Colonic mucosa (tissue), 4 donors: Measurements from ENCODE around the gene GPATCH1. TPM values are rescaled to one million over a fixed set of nuclear protein-coding genes. Genes with fewer than 3 reads are reported as not detected.
"Not testable (repeated sequence)": the region's sequence is repeated elsewhere in the genome, so short reads cannot be mapped to it uniquely, and the experiment has no call there.

ENCODE experiments used
- DNase-seq: peaks from one replicate; pipeline ENCODE4 v3.0.0-alpha.2; 2020
- H3K27ac ChIP-seq: fragments of 200-600 bp; one replicate; pipeline ENCODE4 v1.8.0; 2021
- H3K27me3 ChIP-seq: fragments of 200-600 bp; one replicate; pipeline ENCODE4 v1.8.0; 2021
- H3K36me3 ChIP-seq: fragments of 200-600 bp; one replicate; pipeline ENCODE4 v1.8.0; 2021
- H3K4me1 ChIP-seq: fragments of 200-600 bp; one replicate; pipeline ENCODE4 v1.8.0; 2021; ENCODE audit warnings: mild to moderate bottlenecking
- H3K4me3 ChIP-seq: fragments of 200-600 bp; one replicate; pipeline ENCODE4 v1.8.0; 2021
- H3K9ac ChIP-seq, 2 donors: one replicate each; pipeline ENCODE4 v1.7.0; 2013; ENCODE audit warnings: control low read depth in 2 of 2, low read depth in 2 of 2, low read length in 2 of 2
- H3K9me3 ChIP-seq: fragments of 200-600 bp; one replicate; pipeline ENCODE4 v1.8.0; 2021
- intact Hi-C: fragments of 100-400 bp; cut with DNase I; formaldehyde crosslinking; loops from one replicate; pipeline ENCODE4 v1.14.1; 2022
- total RNA-seq, 2 donors: library from RNA; stranded (reverse); fragmentation: NEBNext Ultra II Directional in 1 of 2; extraction: Animal tissue kit (Norgen Biotek cat#: 25700) in 1 of 2; gene quantifications; one replicate each; pipeline ENCODE4 v1.2.1, GENCODE V29; 2021
- TF ChIP-seq, protein P1 (sequence below): fragments of 200-600 bp; IDR thresholded peaks from one replicate; pipeline ENCODE4 v1.8.0; 2022; ENCODE audit warnings: antibody characterized with exemption, mild to moderate bottlenecking
- donor health status: healthy.
- donor health status: DM: no; HTN: no; CAD: no.
- donor health status: DM: no; HTN: no; CAD: no.

Gene GPATCH1
- total RNA-seq, 2 donors from 2014 or later = 10.0 to 10.9 TPM

DNA sequence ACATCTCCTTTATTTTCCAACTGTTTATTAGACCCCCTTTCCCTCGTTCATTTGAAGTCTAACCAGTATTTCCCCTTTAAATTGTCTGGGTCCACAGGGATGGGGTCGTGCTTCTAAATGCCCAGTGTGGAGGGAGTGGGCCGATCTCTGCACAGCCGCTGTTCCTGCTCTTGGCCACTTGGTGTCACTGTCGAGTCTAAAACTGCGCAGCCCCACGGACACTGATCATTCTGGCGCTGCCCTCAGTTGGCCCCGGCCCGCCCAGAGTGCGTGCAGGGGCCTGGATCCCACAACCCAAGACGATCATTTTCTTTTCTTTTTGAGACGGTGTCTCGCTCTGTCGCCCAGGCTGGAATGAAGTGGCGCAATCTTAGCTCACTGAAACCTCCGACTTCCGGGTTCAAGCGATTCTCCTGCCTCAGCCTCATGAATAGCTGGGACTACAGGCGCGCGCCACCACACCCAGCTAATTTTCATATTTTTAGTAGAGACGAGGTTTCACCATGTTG is 63.0 kb downstream of the GPATCH1 start:
- H3K27ac ChIP-seq = no peak overlapping the region

DNA sequence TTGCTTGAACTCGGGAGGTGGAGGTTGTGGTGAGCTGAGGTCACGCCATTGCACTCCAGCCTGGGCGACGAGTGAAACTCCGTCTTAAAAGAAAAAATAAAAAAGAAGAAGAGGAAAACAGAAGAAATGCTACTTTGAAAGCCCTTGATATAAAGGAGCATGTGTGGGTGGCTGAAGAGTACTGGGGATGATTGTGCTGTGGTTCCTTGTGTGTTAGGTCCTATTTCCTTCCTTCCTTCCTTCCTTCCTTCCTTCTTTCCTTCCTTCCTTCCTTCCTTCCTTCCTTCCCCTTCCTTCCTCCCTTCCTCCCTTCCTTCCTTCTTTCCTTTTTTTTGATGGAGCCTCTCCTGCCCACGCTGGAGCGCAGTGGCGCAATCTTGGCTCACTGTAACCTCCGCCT is 65.2 kb downstream of the GPATCH1 start:
- no peaks in the 10 kb centered on the region for H3K4me1 ChIP-seq
- TF ChIP-seq, protein P1, sequence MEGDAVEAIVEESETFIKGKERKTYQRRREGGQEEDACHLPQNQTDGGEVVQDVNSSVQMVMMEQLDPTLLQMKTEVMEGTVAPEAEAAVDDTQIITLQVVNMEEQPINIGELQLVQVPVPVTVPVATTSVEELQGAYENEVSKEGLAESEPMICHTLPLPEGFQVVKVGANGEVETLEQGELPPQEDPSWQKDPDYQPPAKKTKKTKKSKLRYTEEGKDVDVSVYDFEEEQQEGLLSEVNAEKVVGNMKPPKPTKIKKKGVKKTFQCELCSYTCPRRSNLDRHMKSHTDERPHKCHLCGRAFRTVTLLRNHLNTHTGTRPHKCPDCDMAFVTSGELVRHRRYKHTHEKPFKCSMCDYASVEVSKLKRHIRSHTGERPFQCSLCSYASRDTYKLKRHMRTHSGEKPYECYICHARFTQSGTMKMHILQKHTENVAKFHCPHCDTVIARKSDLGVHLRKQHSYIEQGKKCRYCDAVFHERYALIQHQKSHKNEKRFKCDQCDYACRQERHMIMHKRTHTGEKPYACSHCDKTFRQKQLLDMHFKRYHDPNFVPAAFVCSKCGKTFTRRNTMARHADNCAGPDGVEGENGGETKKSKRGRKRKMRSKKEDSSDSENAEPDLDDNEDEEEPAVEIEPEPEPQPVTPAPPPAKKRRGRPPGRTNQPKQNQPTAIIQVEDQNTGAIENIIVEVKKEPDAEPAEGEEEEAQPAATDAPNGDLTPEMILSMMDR = no peak
- H3K9me3 ChIP-seq = no peaks in the 10 kb centered on the region
- no peak for DNase-seq
- no peak overlapping the region for H3K27ac ChIP-seq
- H3K36me3 ChIP-seq = no peaks in the 10 kb centered on the region
- no peak overlapping the region for H3K4me3 ChIP-seq
- no peaks in the 10 kb centered on the region for H3K27me3 ChIP-seq
- no peak overlapping the region for H3K9ac ChIP-seq
- intact Hi-C loops = no loop called here

More for the DNA sequence above, 63.0 kb downstream of the GPATCH1 start:
- TF ChIP-seq, protein P1 = peak; percentile 94
- H3K4me3 ChIP-seq = peak overlapping the region; percentile 4
- H3K4me1 ChIP-seq = no peaks in the 10 kb centered on the region
- H3K9ac ChIP-seq = no peak overlapping the region
- no peaks in the 10 kb centered on the region for H3K9me3 ChIP-seq
- DNase-seq = peak; percentile 66
- no peaks in the 10 kb centered on the region for H3K36me3 ChIP-seq
- H3K27me3 ChIP-seq = no peaks in the 10 kb centered on the region
- intact Hi-C loops = loop anchor here (2.0 kb wide), 1 partner anchor 43 kb away; no protein-coding TSS in a partner anchor

DNA sequence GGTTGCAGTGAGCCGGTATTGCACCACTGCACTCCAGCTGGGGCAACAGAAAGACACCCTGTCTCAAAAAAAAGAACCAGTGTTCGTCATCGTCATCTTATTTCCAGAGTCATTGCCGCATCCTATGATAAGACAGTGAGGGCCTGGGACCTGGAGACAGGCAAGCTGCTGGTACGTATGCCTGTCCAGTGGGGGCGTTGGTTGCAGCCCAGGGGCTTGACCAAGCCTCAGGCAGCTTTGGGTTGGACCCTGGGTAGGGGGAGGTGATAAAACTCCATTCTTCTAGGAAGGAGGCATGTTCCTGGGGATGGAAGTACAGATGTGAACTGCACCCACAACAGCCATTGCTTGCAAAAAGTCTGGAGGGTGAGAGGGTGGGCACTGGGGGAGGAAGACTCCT is 66.6 kb downstream of the GPATCH1 start:
- TF ChIP-seq, protein P1 = no peak
- intact Hi-C loops = no loop called here
- no peaks in the 10 kb centered on the region for H3K36me3 ChIP-seq
- no peak overlapping the region for H3K9ac ChIP-seq
- H3K27ac ChIP-seq = no peak overlapping the region
- no peak overlapping the region for H3K4me3 ChIP-seq
- no peaks in the 10 kb centered on the region for H3K4me1 ChIP-seq
- no peak for DNase-seq
- H3K9me3 ChIP-seq = no peaks in the 10 kb centered on the region
- H3K27me3 ChIP-seq = no peaks in the 10 kb centered on the region

DNA sequence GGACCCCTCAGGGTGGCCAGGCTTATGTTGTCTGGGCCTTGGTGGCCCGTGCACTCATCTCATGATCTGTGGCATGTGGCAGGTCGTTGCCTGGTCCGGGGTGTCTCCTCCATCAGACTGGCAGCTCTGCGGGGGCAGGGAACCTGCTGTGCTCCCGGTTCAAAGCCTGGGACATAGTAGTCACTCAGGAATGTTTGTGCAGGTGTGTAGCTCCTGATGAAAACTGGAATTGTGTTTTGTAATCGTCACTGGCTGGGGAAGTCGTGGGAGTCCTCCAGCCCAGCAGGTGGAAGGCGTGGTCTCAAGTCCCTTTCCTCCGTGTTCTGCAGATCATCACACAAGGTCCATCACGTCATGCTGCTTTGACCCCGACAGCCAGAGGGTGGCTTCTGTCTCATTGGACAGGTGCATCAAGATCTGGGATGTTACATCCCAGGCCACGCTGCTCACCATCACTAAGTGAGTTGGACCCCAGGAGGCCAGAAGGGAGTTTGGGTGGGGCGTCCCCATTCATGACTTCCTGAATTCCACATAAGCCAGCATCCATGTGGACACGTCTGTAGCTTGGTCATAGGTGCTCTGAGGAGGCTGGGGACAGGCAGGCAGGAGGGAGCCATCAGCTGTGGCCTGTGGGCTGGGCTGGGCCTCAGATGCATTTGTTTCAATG is 70.0 kb downstream of the GPATCH1 start:
- intact Hi-C loops = no loop called here
- Histone ChIP-seq H3K27ac (no peak overlapping the region), H3K9me3 (no peaks in the 10 kb centered on the region), H3K36me3 (no peaks in the 10 kb centered on the region), H3K27me3 (no peaks in the 10 kb centered on the region), H3K4me3 (no peak overlapping the region), H3K4me1 (no peaks in the 10 kb centered on the region), H3K9ac (no peak overlapping the region)
- no peak for DNase-seq
- TF ChIP-seq, protein P1 = no peak

DNA sequence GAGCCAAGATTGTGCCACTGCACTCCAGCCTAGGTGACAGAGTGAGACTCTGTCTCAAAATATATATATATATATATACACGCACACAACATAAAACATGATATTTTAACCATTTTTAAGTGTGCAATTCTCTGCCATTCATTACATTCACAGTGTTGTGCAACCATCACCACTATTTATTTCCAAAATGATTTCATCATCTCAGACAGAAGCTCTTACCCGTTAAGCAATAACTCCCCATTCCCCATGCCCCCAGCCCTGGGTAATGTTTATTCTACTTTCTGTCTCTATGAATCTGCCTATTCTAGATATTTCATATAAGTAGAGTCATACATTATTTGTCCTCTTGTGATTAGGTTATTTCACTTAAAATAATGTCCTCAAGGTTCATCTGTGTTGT is 71.2 kb downstream of the GPATCH1 start:
- TF ChIP-seq, protein P1 = no peak
- no peak for DNase-seq
- Histone ChIP-seq H3K9me3 (no peaks in the 10 kb centered on the region), H3K9ac (no peak overlapping the region), H3K27ac (no peak overlapping the region), H3K4me3 (no peak overlapping the region), H3K36me3 (no peaks in the 10 kb centered on the region), H3K4me1 (no peaks in the 10 kb centered on the region), H3K27me3 (no peaks in the 10 kb centered on the region)
- intact Hi-C loops = no loop called here

- intact Hi-C loops, H3K36me3 ChIP-seq, H3K9ac ChIP-seq, H3K27me3 ChIP-seq, H3K27ac ChIP-seq, H3K4me3 ChIP-seq, DNase-seq, H3K9me3 ChIP-seq, H3K4me1 ChIP-seq: not testable (repeated sequence)
Observed at GRCh38 chr19:33152625-33153024, 71.6 kb downstream of the GPATCH1 start.

DNA sequence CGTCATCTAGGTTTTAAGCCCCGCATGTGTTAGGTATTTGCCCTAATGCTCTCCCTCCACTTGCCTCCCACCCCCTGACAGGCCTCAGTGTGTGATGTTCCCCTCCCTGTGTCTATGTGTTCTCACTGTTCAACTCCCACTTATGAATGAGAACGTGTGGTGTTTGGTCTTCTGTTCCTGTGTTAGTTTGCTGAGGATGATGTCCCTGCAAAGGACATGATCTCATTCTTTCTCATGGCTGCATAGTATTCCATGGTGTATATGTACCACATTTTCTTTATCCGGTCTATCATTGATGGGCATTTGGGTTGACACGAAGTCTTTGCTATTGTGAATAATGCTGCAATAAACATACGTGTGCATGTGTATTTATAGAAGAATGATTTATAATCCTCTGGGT is 73.3 kb downstream of the GPATCH1 start:
- DNase-seq, intact Hi-C loops, H3K4me1 ChIP-seq, H3K36me3 ChIP-seq, H3K4me3 ChIP-seq, H3K27me3 ChIP-seq, H3K9ac ChIP-seq, H3K9me3 ChIP-seq, H3K27ac ChIP-seq: not testable (repeated sequence)
